Stimulated activated CD8-positive, alpha-beta memory T cell treated with anti-CD3 and anti-CD28 coated beads, Interleukin-2, amount 100 ng/mL, for 1 hour (primary cell): ENCODE results near the gene LRPAP1.

Source experiments
- DNase-seq, 2 donors: peaks; one replicate each; pipeline ENCODE4 v3.0.0-alpha.2; 2020; ENCODE audit warnings: low read depth in 2 of 2

The LRPAP1 gene

DNA sequence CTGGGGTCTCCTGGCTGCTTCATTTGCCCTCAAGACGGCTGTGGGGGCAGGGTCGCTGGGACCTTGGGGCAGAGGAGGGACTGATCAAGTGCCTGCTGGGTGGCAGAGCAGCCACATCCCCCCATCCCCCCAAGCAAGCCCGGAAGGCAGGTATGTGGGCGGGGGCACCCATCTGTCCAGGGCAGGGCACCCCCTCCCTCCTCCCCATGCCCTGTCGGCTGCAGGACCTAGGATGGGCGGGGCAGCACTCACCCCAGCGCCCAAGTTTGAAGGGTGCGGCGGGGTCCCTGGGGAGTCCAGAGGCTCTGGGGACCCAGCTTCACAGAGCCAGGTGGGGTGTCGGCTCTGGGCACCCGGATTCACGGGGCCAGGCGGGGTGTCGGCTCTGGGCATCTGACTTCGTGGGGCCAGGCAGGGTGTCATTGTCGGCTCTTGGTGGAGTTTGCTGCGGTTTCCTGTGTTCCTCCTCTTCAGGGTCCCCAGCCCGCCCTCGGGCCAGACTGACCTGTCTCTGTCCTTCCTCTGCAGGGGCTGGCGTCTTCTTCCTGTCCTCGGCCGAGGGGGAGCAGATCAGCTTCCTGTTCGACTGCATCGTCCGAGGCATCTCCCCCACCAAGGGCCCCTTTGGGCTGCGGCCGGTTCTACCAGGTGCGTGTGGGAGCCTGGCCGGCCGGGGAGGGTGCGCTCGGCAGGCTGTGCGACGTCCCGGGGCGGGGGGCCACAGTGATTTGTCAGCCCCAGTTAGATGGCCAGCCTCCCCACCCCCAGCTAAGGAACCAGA is 47.0 kb downstream of the LRPAP1 start:
- no peak for DNase-seq

DNA sequence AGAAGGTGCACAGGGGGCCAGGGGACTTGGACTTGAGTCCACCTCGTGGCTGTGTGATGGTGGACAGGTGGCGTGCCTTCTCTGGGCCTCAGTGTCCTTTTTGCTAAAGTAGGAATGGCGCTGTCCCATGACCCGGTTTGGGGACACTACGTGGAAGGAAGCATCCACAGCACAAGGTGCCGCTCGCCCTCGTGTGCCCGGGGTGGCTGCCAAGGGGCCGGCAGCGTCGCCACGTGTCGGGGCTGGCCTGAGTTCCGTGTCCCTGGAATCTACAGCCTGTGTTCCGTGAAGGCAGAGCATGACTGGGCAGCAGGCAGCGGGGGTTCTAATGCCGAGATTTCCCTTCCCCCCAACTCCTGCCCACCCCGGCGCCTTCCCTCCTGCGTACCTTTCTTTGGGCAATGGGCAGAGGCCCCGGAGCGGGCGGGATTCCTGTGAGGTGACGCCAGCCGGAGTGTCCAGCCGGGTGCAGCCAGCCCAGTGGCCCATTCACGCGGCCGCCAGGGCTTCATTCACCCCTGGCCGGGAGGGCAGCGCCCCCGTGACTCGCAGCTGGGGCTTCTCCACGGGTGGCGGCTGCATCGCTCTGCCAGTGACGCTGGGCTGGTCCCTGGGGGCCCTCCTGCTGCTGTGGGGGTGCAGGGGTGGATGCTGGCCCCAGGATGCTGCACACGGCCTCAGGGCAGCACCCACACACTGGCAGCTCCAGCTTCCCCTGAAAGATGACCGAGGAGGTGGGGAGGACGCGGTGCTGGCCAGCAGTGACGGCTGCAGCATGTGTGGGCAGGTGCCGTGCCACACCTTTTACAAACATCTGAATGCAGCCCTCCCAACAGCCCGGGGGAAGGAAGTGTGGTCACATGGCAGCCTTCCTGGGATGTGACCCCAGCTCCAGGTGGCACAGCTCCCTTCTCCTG is 47.9 kb downstream of the LRPAP1 start:
- DNase-seq = no peak

DNA sequence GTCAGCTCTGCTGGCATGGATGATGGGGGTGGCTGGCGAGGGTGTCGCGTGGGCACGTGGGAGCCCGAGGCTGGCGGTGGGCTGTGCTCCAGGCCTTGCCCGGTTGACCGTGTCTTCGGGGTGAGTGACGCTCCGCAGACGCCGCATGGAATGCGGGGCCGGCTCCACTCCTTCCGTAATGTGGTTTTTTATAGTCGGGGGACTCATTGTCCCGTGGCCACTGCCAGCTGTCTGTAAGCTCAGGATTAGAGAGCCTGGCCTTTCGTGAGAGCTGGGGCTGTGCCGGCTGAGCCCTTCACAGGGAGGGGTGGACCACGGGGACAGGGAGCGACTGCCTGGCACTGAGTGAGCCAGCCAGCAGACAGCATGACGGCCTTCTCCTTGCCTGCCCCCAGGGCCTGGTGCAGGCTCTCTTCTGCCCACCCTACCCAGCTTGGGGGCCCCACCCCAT is 48.7 kb downstream of the LRPAP1 start:
- DNase-seq = no peak

DNA sequence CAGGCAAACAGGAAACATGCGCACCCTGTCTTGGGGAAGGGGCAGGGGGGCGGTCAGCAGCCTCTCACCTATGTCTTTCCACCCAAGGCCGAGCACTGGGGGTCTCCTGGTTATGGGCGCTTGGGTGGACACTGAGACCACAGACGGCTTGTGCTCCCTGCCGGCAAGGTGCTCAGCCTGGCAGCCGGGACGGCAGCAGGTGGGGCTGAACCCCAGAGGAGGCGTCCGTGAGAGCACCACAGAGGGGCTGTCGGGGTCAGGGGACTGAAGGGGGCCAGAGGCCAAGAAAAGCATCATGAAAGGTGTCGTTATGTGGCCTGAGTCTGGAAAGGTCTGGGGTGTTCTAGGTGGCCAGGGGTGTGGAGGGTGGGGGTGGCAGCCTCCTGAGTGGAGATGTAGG is 49.5 kb downstream of the LRPAP1 start:
- DNase-seq = no peak

DNA sequence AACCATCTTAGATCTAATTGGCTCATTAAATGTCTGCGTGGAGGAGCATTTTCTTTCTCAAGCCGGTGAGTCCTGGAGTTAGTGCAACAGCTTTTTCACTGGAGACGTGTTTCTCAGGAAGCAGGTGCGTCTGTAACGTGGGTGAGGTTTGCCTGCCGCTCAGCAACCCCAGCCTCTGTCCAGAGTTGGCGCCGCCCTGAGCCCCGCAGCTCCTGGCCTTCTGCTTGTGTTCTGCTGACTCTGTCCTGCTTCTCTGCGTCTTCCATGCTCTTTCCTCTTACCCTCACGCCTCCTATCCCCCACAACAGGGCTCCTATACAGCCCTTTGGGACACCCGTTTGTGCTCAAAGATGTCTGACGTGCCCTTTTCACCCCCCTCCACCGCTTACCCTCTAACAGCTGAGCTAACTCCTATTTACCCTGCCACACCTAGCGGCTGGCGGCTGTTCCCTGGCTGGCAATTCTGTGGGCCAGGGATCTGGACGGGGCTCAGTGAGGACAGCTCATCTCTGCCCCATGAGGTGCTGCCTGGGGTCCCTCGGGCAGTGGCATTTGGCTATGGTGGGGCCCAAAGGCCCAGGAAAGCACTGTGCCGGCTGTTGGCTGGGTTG is 50.3 kb downstream of the LRPAP1 start:
- no peak for DNase-seq

DNA sequence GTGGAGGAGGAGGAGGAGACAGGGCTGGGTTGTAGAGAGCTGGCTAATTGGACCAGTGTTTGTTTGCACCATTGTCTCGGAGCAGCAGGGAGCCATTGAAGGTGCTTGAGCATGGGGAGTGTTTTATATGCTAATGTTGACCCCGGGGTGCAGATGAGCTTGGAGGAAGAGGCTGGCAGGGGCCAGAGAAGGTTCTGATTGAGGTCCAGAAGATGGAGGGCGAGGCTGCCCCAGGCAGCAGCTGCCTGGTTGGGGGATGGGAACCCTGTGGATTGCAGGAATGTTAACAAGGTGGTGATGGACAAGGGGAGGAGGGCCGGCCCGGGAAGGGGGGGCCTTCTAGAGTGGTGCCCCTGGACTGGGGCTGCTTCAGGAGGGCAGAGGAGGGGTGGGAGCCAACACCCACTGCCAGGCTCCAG is 51.1 kb downstream of the LRPAP1 start:
- no peak for DNase-seq

DNA sequence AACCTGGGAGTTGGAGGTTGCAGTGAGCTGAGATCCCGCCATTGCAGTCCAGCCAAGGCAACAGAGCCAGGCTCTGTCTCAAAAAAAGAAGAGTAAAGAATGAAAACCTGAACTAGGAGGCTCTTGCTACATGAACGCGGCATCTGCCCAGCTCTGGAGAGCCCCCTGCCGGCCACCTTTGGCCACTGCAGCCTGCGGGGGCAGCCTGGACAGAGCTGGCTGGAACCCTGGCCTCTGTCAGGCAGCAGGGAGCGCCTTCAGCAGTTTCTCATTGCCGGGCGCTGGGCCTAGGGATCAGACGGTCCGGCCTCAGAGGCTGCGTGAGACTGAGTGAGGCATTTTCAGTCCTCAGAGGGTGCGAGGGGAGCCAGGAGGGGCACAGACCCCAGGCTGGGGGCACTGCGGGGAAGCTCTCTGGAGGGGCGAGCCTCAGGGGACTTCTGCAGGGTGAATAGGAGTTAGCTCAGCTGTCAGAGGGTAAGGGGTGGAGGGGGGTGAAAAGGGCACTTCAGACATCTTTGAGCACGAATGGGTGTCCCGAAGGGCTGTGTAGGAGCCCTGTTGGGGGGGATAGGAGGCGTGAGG is 51.6 kb downstream of the LRPAP1 start:
- DNase-seq = peak; percentile 47 to 48

DNA sequence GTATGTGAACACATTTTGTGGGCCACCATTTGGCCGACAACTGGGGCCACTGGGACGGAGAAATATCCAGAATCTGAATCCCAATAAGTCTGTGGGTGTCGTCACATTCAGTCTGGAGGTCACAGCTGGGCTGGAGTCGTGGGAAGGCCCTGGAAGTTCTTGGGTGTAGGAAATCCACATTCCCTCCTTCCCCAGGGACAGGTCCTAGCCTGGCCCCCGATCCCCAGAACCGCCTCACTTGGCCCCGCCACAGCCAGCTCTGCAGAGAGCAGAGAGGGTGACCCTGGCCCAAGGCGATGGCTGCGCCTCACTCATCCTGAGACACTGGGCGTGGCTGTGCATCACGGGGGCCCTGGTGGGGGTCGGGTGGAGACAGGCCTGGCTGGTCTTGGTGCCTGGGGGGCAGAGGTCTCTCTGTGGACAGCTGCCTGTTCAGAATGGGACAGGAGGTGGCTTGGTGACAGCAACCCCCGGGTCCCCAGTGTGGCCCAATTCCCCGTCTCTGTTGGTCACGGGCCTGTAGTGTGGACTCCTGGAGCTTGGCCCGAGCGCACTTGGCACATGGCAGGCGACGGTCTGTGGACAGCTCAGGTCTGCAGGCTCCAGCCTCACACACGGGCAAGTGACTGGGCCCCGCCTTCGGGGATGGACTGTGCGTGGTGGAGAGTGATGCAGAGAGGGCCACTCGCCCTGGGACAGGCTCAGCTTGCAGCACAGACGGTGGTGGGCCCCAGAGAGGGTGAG is 52.7 kb downstream of the LRPAP1 start:
- DNase-seq = no peak

DNA sequence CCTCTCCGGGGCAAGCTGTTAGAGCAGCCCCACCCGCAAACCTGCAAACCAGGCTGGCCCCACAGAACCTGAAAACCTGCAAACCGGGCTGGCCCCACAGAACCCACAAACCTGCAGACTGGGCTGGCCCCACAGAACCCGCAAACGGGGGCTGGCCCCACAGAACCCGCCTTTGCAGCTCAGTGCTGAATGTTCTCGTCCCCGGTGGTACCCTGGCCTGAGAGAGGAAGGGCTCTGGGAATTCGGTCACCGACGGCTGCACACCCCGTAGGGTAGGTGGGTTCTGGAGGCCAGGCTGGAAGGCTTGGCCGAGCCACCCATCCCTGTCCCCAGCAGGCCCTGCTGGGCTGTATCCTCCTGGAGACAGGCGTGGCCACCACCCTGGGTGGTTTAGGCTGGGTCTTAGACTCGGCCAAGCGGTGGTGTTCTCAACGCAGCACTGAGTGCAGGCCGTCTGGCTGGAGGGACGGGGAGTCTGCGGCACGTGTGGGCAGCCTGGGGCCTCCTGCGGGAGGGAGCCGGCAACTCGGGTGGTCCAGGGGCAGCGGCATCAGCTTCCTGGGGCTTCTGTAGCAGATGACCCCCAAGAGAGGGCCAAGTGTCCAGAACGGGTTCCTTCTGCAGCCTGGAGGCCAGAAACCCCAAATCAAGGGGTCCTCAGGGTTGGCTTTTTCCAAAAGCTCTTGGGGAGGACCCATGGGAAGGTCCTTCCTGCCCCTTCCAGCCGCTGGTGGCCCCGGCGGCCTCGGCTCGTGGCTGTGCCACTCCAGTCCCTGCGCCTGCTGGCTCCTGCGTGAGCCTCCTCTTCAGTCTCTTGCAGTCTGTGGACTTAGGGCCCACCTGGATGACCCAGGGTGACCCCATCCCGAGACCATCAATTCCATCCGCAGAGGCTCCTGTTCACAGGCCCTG is 53.5 kb downstream of the LRPAP1 start:
- no peak for DNase-seq

DNA sequence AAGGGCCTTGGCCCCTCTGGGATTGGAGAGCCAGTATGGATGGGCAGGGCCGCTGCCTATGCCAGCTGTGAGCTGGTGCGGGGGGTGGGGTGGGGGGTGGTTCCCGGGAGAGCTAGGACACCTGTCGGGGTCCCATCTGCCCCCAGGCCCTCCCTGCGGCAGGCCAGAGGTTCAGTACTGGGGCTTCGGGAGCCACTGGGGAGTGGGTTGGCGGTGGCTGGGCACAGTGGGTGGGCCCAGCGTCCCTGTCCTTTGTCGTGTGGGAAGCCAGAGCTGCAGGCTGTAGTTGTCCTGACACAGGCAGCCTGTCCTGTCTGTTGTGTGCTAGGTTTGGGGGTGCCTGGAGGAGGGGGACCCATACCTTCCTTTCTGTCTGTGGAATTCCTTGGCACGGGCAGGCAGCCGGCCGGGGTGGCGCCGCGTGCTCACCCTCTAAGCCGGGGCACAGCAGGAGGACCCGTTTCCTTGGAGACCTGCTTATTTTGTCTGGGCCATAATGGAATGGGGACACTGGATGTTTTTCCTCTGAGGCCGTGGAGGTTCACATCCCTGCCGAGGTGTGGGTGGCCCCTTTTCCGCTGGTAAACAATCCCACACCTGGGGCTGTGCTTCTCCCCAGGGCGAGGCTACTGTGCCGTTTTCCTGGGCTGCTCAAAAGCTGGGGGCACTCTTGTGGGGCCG is 54.3 kb downstream of the LRPAP1 start:
- DNase-seq = no peak

DNA sequence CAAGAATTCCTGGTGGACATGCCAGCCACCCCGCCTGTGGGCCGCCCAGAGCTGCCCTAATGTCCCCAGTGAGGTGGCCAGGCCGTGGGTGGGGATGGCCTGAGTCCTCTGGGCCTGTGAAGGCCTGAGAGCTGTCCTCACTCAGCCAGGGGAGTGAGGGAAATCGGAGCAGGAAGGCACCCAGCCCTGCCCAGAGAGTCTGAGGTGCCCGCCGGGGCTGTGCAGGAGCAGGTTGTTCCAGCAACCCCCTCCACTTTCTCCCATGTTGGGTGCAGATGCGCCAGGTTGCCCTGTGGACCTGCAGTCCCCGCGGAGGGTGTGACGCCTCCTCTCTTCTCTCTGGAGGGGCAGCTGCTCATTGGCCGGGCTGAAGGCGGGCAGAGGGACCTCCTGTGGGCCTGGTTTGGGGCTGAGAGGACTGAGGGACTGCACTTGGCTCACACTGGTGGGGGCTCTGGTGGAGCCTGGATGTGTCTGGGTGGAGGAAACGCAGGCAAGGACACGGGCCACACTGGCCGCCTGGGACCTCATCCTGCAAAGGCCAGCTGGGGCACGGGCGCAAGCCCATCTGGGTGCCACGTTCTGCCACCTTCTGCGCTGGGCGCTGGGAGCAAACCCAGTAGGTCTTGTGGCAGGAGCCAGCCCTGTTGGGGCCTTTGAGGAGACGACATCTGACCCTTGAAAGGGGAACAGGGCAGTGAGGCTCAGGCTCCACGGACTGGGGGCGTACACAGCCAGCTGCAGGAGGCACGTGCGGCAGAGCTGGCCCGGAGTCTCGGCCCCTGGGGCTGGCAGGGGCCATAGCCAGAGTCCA is 55.1 kb downstream of the LRPAP1 start:
- no peak for DNase-seq

DNA sequence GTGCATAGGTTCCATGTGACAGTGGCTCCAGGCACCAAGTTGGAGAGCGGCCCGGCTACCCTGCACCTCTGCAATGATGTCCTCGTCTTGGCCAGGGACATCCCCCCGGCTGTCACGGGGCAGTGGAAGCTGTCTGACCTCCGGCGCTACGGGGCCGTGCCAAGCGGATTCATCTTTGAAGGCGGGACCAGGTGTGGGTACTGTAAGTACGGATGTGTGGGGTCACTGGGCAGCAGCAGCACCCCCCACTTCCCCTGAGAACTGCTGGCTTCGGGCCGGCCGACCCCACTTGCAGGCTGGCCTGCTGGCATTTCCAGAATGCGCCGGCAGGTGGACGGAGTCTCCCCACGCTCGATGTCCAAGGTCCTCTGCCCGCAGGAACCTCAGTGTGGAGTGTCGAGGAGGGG is 55.9 kb downstream of the LRPAP1 start:
- no peak for DNase-seq

DNA sequence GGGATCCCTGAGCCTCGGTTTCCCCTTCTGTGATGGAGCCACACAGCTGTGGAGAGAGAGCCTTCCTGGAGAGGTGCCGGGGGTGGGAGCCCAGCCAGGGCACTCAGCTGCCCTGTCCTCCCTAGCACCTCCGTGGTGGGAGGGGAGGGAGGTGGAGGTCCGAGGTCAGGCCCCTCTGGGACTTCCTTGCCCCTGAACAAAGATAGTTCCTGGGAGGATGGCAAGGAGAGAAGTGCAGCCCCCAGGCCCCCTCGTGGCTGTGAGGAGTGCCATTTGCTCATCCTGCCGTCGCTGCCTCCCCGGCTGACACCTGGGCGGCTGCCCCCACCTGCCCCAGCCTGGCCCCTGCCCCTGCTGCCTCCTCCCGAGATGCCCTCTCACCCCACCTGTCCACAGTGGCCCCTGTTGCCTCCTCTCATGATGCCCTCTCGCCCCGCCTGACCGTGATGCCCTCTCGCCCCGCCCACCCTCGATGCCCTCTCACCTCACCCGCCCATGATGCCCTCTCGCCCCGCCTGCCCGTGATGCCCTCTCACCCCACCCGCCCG is 56.4 kb downstream of the LRPAP1 start:
- DNase-seq = no peak

DNA sequence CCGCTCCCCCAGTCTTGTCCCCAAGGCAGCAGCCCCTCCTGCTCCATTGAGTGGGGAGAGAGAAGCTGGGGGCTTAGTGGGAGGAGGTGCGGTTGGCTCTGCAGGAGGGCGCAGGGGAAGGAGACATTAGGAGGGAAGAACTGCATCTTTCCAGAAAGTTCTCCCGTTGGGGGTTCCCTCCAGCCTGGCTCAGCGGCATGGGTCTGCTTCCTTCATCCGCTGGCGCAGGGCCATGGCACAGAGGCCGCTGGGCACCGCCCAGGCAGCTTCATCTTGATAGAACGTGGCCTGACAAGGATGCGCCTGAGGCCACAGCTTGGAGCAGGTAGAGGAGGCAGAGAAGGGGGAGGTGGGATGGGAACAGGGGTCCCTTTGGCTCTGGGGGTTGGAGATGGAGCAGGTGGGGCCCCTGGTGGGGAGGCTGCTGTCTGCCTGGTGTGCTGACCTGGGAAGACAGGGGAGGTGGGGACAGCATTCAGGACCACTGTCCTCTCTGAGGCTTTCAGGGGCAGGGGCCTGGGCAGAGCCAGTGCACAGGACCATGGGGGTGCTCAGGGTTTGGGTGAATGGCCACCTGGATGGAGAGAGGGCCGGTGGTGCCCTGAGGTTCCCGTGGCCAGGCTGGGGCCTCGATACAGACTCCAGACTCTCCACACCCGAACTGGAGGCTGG is 57.0 kb downstream of the LRPAP1 start:
- DNase-seq = no peak

DNA sequence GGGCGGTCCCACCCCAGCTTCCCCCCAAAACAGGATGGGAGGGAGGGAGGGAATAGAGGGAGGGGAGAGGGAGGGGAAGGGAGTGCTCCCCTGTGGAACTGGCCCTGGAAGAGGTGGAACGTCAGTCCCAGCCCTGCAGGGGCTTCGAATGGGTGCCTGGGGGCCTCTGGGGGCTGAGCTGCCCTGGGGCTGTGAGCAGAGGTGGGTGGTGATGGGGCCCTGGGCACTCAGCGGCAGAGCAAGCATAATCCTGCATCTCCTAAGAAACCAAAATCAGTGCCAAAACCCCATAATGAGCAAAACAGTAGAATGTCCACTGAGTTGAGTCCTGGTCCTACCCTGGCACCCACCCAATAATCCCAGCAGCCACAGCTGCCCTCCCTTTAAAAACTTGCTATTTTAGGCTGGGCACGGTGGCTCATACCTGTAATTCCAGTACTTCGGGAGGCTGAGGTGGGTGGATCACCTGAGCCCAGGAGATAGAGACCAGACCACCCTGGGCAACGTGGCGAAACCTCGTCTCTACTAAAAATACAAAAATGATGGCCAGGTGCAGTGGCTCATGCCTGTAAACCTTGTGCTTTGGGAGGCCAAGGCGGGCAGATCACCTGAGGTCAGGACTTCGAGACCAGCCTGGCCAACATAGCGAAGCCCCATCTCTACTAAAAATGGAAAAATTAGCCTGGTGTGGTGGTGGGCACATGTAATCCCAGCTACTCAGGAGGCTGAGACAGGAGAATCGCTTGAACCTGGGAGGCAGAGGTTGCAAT is 58.0 kb downstream of the LRPAP1 start:
- no peak for DNase-seq

DNA sequence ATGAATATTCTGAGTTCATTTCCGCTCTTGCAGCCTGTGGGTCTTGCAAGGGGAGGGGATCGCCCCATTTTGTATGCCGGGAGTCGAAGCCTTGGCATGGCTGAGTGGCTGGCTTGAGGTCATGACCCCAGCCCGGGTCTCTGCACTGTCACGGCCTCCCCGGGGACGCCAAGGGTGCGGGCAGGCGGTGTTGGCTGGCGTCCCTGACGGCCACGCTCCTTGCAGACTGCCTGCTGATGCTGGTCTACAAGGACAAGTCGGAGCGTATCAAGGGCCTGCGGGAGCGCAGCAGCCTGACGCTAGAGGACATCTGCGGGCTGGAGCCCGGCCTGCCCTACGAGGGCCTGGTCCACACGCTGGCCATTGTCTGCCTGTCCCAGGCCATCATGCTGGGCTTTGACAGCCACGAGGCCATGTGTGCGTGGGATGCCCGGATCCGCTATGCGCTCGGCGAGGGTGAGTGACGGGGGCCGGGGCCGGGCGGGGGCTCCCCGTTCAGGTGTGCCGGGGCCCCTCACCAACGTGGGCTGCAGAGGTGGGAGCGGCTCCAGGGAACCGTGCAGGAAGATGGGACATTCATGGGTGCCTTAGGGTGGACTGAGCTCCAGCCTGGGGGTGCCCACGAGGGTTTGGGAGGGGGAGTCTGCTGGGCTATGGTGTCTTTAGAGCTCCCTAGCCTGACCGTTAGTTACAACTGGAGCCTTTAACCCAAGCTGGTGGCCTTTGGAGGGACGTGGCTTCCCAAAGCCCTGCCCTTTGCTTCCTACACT is 58.9 kb downstream of the LRPAP1 start:
- DNase-seq = no peak
